Caco-2 (cell line): ENCODE measurements around the gene PKHD1. TPM values are rescaled to one million over a fixed set of nuclear protein-coding genes. Genes with fewer than 3 reads are reported as not detected.

Experiments
- BruUV-seq: library from RNA; stranded (reverse); fragments of 400-500 nt; replicated peaks from 2 replicates; lab custom pipeline; 2021; lab: Mats Ljungman, UMichigan
- CTCF ChIA-PET: fragments of 300-600 bp; sonication (Branson Sonifier 250); formaldehyde crosslinking; loops from one replicate; lab custom pipeline; 2022; ENCODE audit warnings: antibody characterized with exemption; lab: Charles Lee
- POLR2A ChIA-PET: fragments of 300-600 bp; sonication (Branson Sonifier 250); formaldehyde crosslinking; loops from one replicate; lab custom pipeline; 2022; ENCODE audit warnings: antibody characterized with exemption; lab: Charles Lee
- DNase-seq, 2 experiments: peaks; one replicate each; pipeline versions ENCODE4 v3.0.0 to v3.0.0-alpha.2; 2020 to 2022
- H3K27me3 ChIP-seq: replicated peaks from 2 replicates; pipeline ENCODE4 v1.6.0; 2011; ENCODE audit warnings: low read length; ENCODE audit not compliant: control insufficient read depth, insufficient read depth
- H3K36me3 ChIP-seq: 2 replicates; pipeline ENCODE4 v1.5.1; 2011; ENCODE audit warnings: low read length; ENCODE audit not compliant: control insufficient read depth, insufficient read depth
- H3K4me1 ChIP-seq: fragments of 250-450 bp; sonication (Bioruptor Pico); 2 replicates; pipeline ENCODE4 v1.5.1; 2020; ENCODE audit warnings: mild to moderate bottlenecking
- H3K4me3 ChIP-seq: 2 replicates; pipeline ENCODE4 v1.5.1; 2011; ENCODE audit warnings: low read depth, mild to moderate bottlenecking, control low read depth, low read length
- H3K9me3 ChIP-seq: fragments of 250-450 bp; sonication (Bioruptor Pico); 2 replicates; pipeline ENCODE4 v1.5.1; 2020; ENCODE audit warnings: mild to moderate bottlenecking, moderate library complexity
- H3K27ac Mint-ChIP-seq: one replicate; pipeline ENCODE4 v1.8.0; 2022; ENCODE audit warnings: mixed read lengths; ENCODE audit not compliant: unreplicated experiment
- H3K27me3 Mint-ChIP-seq: one replicate; pipeline ENCODE4 v1.8.0; 2022; ENCODE audit warnings: mixed read lengths; ENCODE audit not compliant: insufficient read depth, unreplicated experiment
- H3K36me3 Mint-ChIP-seq: one replicate; pipeline ENCODE4 v1.8.0; 2022; ENCODE audit warnings: mild to moderate bottlenecking, mixed read lengths; ENCODE audit not compliant: insufficient read depth, unreplicated experiment
- H3K4me1 Mint-ChIP-seq: one replicate; pipeline ENCODE4 v1.8.0; 2022; ENCODE audit warnings: low read depth, mixed read lengths; ENCODE audit not compliant: unreplicated experiment
- H3K4me3 Mint-ChIP-seq: one replicate; pipeline ENCODE4 v1.8.0; 2022; ENCODE audit warnings: mild to moderate bottlenecking, moderate library complexity, mixed read lengths; ENCODE audit not compliant: unreplicated experiment
- H3K9me3 Mint-ChIP-seq: one replicate; pipeline ENCODE4 v1.8.0; 2022; ENCODE audit warnings: mixed read lengths; ENCODE audit not compliant: unreplicated experiment
- intact Hi-C: fragments of 100-400 bp; cut with micrococcal nuclease; formaldehyde crosslinking; loops from one replicate; pipeline ENCODE4 v1.10.0; 2022; ENCODE audit not compliant: unreplicated experiment
- total RNA-seq: library from RNA; stranded (reverse); gene quantifications from 2 replicates; pipeline ENCODE4 v1.2.3, GENCODE V29; 2022
- TF ChIP-seq, protein P1 (sequence below), 2 experiments: fragments of 200-600 bp in 1 of 2; IDR thresholded peaks; 1 replicate in 1 of 2; 2 replicates in 1 of 2; pipeline versions ENCODE4 v1.5.1 to v1.8.0; 2011 to 2022; ENCODE audit warnings: antibody characterized with exemption in 1 of 2, control low read depth in 1 of 2, inconsistent platforms in 1 of 2, low read depth in 1 of 2, low read length in 1 of 2, mild to moderate bottlenecking in 1 of 2, moderate library complexity in 1 of 2; ENCODE audit not compliant: insufficient read depth in 1 of 2, severe bottlenecking in 1 of 2, unreplicated experiment in 1 of 2

PKHD1 gene
- total RNA-seq, 1 experiment from 2014 or later, result 3.3 TPM

DNA sequence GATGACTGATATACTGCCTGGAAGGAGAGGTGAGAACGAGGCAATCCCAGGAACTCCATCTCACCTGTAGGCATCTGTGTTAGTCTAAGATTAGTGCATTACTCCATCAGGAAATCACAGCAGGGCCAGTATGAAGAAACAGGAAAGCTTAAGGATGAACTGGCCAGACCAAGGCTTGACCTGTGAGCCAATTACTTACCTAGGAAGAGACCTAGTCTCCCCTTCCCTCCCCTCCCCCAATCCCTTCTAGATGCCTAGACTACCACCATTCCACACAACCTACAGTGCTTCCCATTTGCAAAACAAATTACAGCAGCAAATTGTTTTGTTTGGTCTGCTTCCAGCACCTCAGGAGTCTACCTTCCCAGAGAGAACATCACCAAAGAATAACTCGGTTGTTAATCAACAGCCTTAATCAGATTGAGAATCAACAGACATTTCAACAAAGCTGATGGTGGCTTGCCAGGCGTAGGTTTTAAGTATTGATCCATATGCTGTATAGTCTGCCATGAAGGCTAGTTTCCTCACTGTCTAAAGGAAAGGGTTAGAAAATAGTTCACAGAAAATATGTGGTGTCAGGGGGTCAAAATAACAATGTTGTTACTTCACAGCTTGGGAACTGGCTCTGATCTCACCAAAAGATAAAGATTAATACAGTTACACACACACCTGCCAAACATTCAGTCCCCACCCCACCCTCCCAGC lies 10.1 kb downstream of the PKHD1 start:
- Mint-ChIP-seq H3K27me3 (no peaks in the 10 kb centered on the region), H3K27ac (no peak overlapping the region), H3K36me3 (no peaks in the 10 kb centered on the region), H3K4me3 (no peak overlapping the region), H3K9me3 (no peaks in the 10 kb centered on the region), H3K4me1 (no peaks in the 10 kb centered on the region)
- Histone ChIP-seq H3K4me1 (no peaks in the 10 kb centered on the region), H3K9me3 (no peaks in the 10 kb centered on the region), H3K36me3 (no peaks in the 10 kb centered on the region), H3K27me3 (no peaks in the 10 kb centered on the region), H3K4me3 (no peak overlapping the region)
- BruUV-seq, result no TSS peak
- intact Hi-C loops, result no loop called here
- TF ChIP-seq, protein P1, sequence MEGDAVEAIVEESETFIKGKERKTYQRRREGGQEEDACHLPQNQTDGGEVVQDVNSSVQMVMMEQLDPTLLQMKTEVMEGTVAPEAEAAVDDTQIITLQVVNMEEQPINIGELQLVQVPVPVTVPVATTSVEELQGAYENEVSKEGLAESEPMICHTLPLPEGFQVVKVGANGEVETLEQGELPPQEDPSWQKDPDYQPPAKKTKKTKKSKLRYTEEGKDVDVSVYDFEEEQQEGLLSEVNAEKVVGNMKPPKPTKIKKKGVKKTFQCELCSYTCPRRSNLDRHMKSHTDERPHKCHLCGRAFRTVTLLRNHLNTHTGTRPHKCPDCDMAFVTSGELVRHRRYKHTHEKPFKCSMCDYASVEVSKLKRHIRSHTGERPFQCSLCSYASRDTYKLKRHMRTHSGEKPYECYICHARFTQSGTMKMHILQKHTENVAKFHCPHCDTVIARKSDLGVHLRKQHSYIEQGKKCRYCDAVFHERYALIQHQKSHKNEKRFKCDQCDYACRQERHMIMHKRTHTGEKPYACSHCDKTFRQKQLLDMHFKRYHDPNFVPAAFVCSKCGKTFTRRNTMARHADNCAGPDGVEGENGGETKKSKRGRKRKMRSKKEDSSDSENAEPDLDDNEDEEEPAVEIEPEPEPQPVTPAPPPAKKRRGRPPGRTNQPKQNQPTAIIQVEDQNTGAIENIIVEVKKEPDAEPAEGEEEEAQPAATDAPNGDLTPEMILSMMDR (IDR thresholded peaks at IDR 0.05; ENCODE audit: insufficient read depth in 1 of 2, low read depth in 1 of 2, low read length in 1 of 2, severe bottlenecking in 1 of 2, unreplicated experiment in 1 of 2), result no peak
- ChIA-PET CTCF (interaction anchor here (0.7 kb wide), 1 partner anchor 10 kb away, joined by 3 read pairs; the partner anchor contains the start of gene PKHD1), POLR2A (no interaction called here)
- no peak for DNase-seq

DNA sequence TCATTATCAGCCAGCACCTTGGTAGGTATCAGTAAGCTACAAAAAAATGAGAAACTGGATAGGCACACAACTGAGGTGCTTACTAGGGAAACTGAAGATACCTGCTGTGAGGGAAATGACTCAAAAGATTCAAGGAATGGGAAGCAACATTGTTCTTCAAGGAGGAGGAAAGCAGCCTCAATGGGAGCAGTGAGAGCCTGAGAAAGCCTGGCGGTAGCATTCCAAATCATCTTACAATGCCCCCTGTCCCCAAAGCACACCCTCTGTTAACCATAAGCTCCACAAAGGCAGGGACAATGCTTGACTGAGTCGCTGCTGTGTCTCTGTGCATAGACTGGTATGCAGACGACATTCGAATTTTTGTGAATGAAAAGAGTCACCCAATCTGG lies 10.6 kb downstream of the PKHD1 start:
- Histone ChIP-seq H3K36me3 (no peaks in the 10 kb centered on the region), H3K4me3 (no peak overlapping the region), H3K27me3 (no peaks in the 10 kb centered on the region), H3K9me3 (no peaks in the 10 kb centered on the region), H3K4me1 (no peaks in the 10 kb centered on the region)
- intact Hi-C loops, result no loop called here
- POLR2A ChIA-PET, result no interaction called here
- Mint-ChIP-seq H3K4me1 (no peaks in the 10 kb centered on the region), H3K27ac (no peak overlapping the region), H3K9me3 (no peaks in the 10 kb centered on the region), H3K27me3 (no peaks in the 10 kb centered on the region), H3K36me3 (no peaks in the 10 kb centered on the region), H3K4me3 (no peak overlapping the region)
- DNase-seq, result no peak
- TF ChIP-seq, protein P1 (IDR thresholded peaks at IDR 0.05; ENCODE audit: insufficient read depth in 1 of 2, low read depth in 1 of 2, low read length in 1 of 2, severe bottlenecking in 1 of 2, unreplicated experiment in 1 of 2), result no peak
- no TSS peak for BruUV-seq
- CTCF ChIA-PET, result no interaction called here

DNA sequence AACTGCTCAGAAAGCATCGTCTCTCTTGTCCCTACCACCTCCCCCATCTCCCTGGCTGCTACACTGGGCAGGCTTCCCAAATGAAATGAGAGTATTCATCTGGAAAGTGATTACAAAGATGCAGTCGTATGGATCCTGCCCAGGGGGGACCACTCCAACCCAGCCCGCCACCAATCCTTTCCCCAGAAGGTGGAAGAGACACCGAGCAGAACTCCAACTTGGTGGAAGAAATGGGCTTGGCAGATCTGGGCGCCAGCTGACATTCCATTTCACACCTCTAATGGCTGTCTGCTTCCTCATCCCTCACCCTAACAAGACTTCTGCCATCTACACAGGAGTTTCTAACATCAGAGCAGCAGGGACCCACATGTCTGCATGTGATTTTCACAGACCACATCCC lies 12.7 kb downstream of the PKHD1 start:
- CTCF ChIA-PET, result no interaction called here
- H3K27me3 Mint-ChIP-seq, result no peaks in the 10 kb centered on the region
- no TSS peak for BruUV-seq
- H3K4me1 ChIP-seq, result no peaks in the 10 kb centered on the region
- no peak overlapping the region for H3K4me3 ChIP-seq
- no peak overlapping the region for H3K27ac Mint-ChIP-seq
- H3K4me1 Mint-ChIP-seq, result no peaks in the 10 kb centered on the region
- H3K9me3 ChIP-seq, result no peaks in the 10 kb centered on the region
- H3K36me3 Mint-ChIP-seq, result no peaks in the 10 kb centered on the region
- intact Hi-C loops, result no loop called here
- POLR2A ChIA-PET, result no interaction called here
- H3K27me3 ChIP-seq, result no peaks in the 10 kb centered on the region
- no peaks in the 10 kb centered on the region for H3K9me3 Mint-ChIP-seq
- DNase-seq, result no peak
- H3K36me3 ChIP-seq, result peaks cover 1% of the 10 kb centered on the region; the same call in 1 of the 2 replicates
- TF ChIP-seq, protein P1 (IDR thresholded peaks at IDR 0.05; ENCODE audit: insufficient read depth in 1 of 2, low read depth in 1 of 2, low read length in 1 of 2, severe bottlenecking in 1 of 2, unreplicated experiment in 1 of 2), result no peak
- H3K4me3 Mint-ChIP-seq, result no peak overlapping the region
